Measurements from ENCODE around the gene GLB1L3. TPM values are rescaled to one million over a fixed set of nuclear protein-coding genes. Genes with fewer than 3 reads are reported as not detected.

Gene GLB1L3
- total and polyA plus RNA-seq, 2 donors from 2014 or later, result 0.06 to 0.17 TPM

DNA sequence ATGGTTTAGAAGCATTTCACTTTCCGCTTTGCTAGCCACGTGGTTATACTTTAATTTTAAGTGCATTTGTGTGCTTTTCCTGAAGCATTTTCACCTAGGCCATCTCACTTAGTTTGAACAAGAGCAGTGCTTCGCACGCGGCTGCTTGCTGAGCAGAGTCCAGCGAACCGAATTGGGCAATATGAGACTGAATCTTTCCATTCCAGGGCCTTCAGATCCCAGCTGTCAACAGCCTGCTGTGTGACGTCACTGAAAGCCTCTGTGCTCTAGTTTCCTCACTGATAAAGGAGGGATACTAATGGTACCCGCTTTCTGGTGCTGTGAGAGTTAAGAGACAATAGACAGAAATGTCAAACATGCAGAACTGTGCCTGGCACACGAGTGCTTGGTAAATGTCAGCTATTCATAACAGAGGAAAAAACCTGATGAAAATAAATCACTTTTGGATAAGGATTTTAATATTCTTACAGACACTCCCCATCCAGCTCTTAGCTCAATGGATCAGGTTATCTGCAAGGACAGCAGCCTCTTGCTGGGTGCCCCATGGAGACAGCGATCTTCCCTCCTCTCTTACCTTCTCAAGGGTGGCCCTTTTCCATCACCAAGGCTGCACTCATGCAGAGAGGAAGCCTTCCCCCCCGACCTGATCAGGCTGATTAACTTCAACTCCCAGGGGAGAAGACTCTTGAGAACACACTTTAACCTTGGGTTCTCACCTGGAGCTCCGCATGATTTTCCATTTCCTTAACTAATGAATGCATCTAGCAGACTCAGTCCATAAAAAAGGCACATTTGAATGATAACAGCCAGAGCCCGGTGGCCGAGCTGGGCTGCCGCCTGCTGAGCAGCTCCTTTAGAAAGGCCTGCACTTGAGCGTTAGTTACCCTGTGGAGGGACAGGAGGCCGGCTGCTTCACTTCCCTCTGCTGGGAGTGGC, 3.5 kb upstream of the GLB1L3 start:
- no peak for TF ChIP-seq CTCF (IDR thresholded peaks at IDR 0.05; ENCODE audit: borderline replicate concordance, extremely low read depth, insufficient read depth)
- no peaks in the 10 kb centered on the region for H3K36me3 ChIP-seq (ENCODE audit: control insufficient read depth in 2 of 3, insufficient read depth in 3 of 3, low read length in 3 of 3)
- peaks cover 21% of the 10 kb centered on the region for H3K27me3 ChIP-seq (ENCODE audit: control insufficient read depth, insufficient read depth, low read length)
- no peak overlapping the region for H3K9ac ChIP-seq (ENCODE audit: low read length in 3 of 3)
- no peaks in the 10 kb centered on the region for H3K9me3 ChIP-seq (ENCODE audit: control insufficient read depth in 2 of 3, insufficient read depth in 1 of 3, low read length in 3 of 3)
- no peak overlapping the region for H3K27ac ChIP-seq (ENCODE audit: low read depth in 2 of 2, low read length in 2 of 2)
- H3K4me1 ChIP-seq (ENCODE audit: control insufficient read depth in 2 of 3, insufficient read depth in 2 of 3, low read depth in 1 of 3, low read length in 3 of 3), result peaks cover 0 to 9% (median 0%) of the 10 kb centered on the region in 3 donors
- H3K4me3 ChIP-seq (ENCODE audit: low read length in 3 of 3), result no peak overlapping the region
- intact Hi-C loops (cut with DNase I), result no loop called here
- peak in 3 of 5 donors; percentile 33 to 67 (median 38) for DNase-seq
- no peak for FAIRE-seq

- TF ChIP-seq CTCF (IDR thresholded peaks at IDR 0.05; ENCODE audit: borderline replicate concordance, extremely low read depth, insufficient read depth), result no peak
- Histone ChIP-seq H3K9me3 (ENCODE audit: control insufficient read depth in 2 of 3, insufficient read depth in 1 of 3, low read length in 3 of 3) (no peaks in the 10 kb centered on the region), H3K4me1 (ENCODE audit: control insufficient read depth in 2 of 3, insufficient read depth in 2 of 3, low read depth in 1 of 3, low read length in 3 of 3) (peaks cover 0 to 9% (median 0%) of the 10 kb centered on the region in 3 donors), H3K27me3 (ENCODE audit: control insufficient read depth, insufficient read depth, low read length) (peaks cover 24% of the 10 kb centered on the region), H3K4me3 (ENCODE audit: low read length in 3 of 3) (no peak overlapping the region), H3K36me3 (ENCODE audit: control insufficient read depth in 2 of 3, insufficient read depth in 3 of 3, low read length in 3 of 3) (no peaks in the 10 kb centered on the region), H3K27ac (ENCODE audit: low read depth in 2 of 2, low read length in 2 of 2) (no peak overlapping the region), H3K9ac (ENCODE audit: low read length in 3 of 3) (no peak overlapping the region)
- DNase-seq (no peak), FAIRE-seq (no peak)
- intact Hi-C loops (cut with DNase I), result no loop called here
Observed at GRCh38 chr11:134273317-134273712, 2.9 kb upstream of the GLB1L3 start.

GRCh38 chr11:134275188-134275533, 1.0 kb upstream of the GLB1L3 start:
- Histone ChIP-seq H3K27me3 (ENCODE audit: control insufficient read depth, insufficient read depth, low read length) (peaks cover 27% of the 10 kb centered on the region), H3K4me3 (ENCODE audit: low read length in 3 of 3) (peak overlapping the region in 2 of 3 donors; percentile 41 to 56), H3K9me3 (ENCODE audit: control insufficient read depth in 2 of 3, insufficient read depth in 1 of 3, low read length in 3 of 3) (no peaks in the 10 kb centered on the region), H3K9ac (ENCODE audit: low read length in 3 of 3) (no peak overlapping the region), H3K4me1 (ENCODE audit: control insufficient read depth in 2 of 3, insufficient read depth in 2 of 3, low read depth in 1 of 3, low read length in 3 of 3) (peaks cover 0 to 9% (median 0%) of the 10 kb centered on the region in 3 donors), H3K36me3 (ENCODE audit: control insufficient read depth in 2 of 3, insufficient read depth in 3 of 3, low read length in 3 of 3) (no peaks in the 10 kb centered on the region), H3K27ac (ENCODE audit: low read depth in 2 of 2, low read length in 2 of 2) (no peak overlapping the region)
- TF ChIP-seq CTCF (IDR thresholded peaks at IDR 0.05; ENCODE audit: borderline replicate concordance, extremely low read depth, insufficient read depth), result no peak
- DNase-seq, result no peak
- intact Hi-C loops (cut with DNase I), result no loop called here
- FAIRE-seq, result no peak

Measured in kidney (tissue), 14 donors.